ENCODE measurements around the gene MCEMP1.

DNA sequence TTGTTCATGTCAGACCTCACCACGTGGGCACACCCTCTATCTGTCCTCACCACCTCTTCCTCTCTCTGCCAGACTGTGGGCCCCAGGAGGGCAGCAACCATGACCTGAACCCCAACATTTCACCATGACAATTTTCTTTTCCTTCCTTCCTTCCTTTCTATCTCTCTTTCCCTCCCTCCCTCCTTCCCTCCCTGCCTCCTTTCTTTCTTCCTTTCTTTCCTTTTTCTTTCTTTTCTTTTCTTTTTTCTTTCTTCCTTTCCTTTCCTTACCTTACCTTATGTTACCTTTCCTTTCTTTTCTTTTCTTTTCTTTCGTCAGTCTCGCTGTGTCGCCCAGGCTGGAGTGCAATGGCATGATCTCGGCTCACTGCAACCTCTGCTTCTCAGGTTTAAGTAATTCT is 33.7 kb downstream of the MCEMP1 start:
- TF ChIP-seq, protein P1, sequence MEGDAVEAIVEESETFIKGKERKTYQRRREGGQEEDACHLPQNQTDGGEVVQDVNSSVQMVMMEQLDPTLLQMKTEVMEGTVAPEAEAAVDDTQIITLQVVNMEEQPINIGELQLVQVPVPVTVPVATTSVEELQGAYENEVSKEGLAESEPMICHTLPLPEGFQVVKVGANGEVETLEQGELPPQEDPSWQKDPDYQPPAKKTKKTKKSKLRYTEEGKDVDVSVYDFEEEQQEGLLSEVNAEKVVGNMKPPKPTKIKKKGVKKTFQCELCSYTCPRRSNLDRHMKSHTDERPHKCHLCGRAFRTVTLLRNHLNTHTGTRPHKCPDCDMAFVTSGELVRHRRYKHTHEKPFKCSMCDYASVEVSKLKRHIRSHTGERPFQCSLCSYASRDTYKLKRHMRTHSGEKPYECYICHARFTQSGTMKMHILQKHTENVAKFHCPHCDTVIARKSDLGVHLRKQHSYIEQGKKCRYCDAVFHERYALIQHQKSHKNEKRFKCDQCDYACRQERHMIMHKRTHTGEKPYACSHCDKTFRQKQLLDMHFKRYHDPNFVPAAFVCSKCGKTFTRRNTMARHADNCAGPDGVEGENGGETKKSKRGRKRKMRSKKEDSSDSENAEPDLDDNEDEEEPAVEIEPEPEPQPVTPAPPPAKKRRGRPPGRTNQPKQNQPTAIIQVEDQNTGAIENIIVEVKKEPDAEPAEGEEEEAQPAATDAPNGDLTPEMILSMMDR (IDR thresholded peaks at IDR 0.05) = no peak
- no peak for TF ChIP-seq POLR2A (IDR thresholded peaks at IDR 0.05)
